ENCODE results near the gene RPTOR. TPM values are rescaled to one million over a fixed set of nuclear protein-coding genes. Genes with fewer than 3 reads are reported as not detected.
A peak's percentile ranks its signal among the peaks of the same experiment; 100 is the strongest.

Gene RPTOR
- polyA plus RNA-seq, 1 donor (not counting 4 experiments of a cell fraction or from before 2014, with no cell fraction given) = 4.0 TPM

DNA sequence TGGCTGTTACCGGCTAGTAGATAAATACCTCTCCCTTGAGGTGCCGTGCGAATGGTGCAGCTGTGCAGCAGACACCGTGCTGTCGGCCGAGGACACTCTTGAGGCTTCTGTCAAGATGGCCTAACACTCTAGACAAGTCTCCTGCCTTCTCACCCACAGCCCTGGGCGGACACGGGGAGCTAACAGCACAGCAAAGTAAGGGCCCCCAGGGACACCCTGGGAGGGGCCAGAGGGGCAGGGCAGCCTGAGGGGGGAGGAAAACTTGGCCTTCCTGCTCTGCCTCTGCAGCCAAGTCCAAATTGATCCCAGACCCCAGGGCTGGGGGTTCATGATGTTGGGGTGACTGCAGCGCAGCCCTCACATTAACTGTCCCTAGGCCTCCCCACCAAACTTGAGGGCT, 210.2 kb downstream of the RPTOR start:
- Histone ChIP-seq H3K9ac (ENCODE audit: control insufficient read depth, extremely low read depth, insufficient read depth, low read length) (no peak overlapping the region), H3K27me3 (ENCODE audit: control insufficient read depth, extremely low read depth, insufficient read depth, low read length) (no peaks in the 10 kb centered on the region), H3K36me3 (ENCODE audit: control insufficient read depth in 2 of 2, extremely low read depth in 1 of 2, insufficient read depth in 2 of 2, low read length in 2 of 2) (peaks cover 8 to 9% of the 10 kb centered on the region in 2 experiments), H3K4me2 (ENCODE audit: control insufficient read depth, extremely low read depth, insufficient read depth, low read depth, low read length) (no peak overlapping the region), H2AFZ (ENCODE audit: control insufficient read depth, low read length) (no peak overlapping the region), H3K79me2 (ENCODE audit: control insufficient read depth, insufficient read depth, low read length) (no peaks in the 10 kb centered on the region), H3K9me3 (ENCODE audit: control insufficient read depth, low read depth, low read length) (no peaks in the 10 kb centered on the region), H4K20me1 (ENCODE audit: control insufficient read depth, extremely low read depth, insufficient read depth, low read length) (no peaks in the 10 kb centered on the region), H3K4me1 (ENCODE audit: control insufficient read depth, extremely low read depth, insufficient read depth, low read length) (peaks cover 13% of the 10 kb centered on the region), H3K4me3 (ENCODE audit: control insufficient read depth in 2 of 3, extremely low read depth in 1 of 3, insufficient read depth in 2 of 3, low read depth in 1 of 3, low read length in 3 of 3) (no peak overlapping the region), H3K27ac (ENCODE audit: control insufficient read depth, insufficient read depth, low read length) (no peak overlapping the region), H3K9me1 (ENCODE audit: control insufficient read depth, extremely low read depth, insufficient read depth, low read length) (no peaks in the 10 kb centered on the region)
- FAIRE-seq (no peak), DNase-seq (ENCODE audit: low read depth, low spot score) (no peak)
- TF ChIP-seq EZH2 (IDR thresholded peaks at IDR 0.05; ENCODE audit: low read length) (no peak), CTCF (optimal IDR thresholded peaks at IDR 0.05 in 1 of 3, IDR thresholded peaks at IDR 0.05 in 1 of 3, conservative IDR thresholded peaks at IDR 0.05 in 1 of 3; ENCODE audit: extremely low read depth in 1 of 3, insufficient read depth in 2 of 3, low read length in 3 of 3) (no peak)
- dilution Hi-C loops (cut with MboI; ENCODE audit: extremely low pct_ligation_motif_present, low sequenced_read_pairs) = no loop called here

GRCh38 chr17:80755650-80756405, 211.2 kb downstream of the RPTOR start:
- TF ChIP-seq EZH2 (IDR thresholded peaks at IDR 0.05; ENCODE audit: low read length) (no peak), CTCF (optimal IDR thresholded peaks at IDR 0.05 in 1 of 3, IDR thresholded peaks at IDR 0.05 in 1 of 3, conservative IDR thresholded peaks at IDR 0.05 in 1 of 3; ENCODE audit: extremely low read depth in 1 of 3, insufficient read depth in 2 of 3, low read length in 3 of 3) (peak in 2 of 3 experiments; percentile 18 to 26)
- no peak overlapping the region for H3K9ac ChIP-seq (ENCODE audit: control insufficient read depth, extremely low read depth, insufficient read depth, low read length)
- H3K9me3 ChIP-seq (ENCODE audit: control insufficient read depth, low read depth, low read length) = no peaks in the 10 kb centered on the region
- no peaks in the 10 kb centered on the region for H3K9me1 ChIP-seq (ENCODE audit: control insufficient read depth, extremely low read depth, insufficient read depth, low read length)
- dilution Hi-C loops (cut with MboI; ENCODE audit: extremely low pct_ligation_motif_present, low sequenced_read_pairs) = no loop called here
- H3K27ac ChIP-seq (ENCODE audit: control insufficient read depth, insufficient read depth, low read length) = no peak overlapping the region
- no peaks in the 10 kb centered on the region for H3K79me2 ChIP-seq (ENCODE audit: control insufficient read depth, insufficient read depth, low read length)
- no peaks in the 10 kb centered on the region for H3K27me3 ChIP-seq (ENCODE audit: control insufficient read depth, extremely low read depth, insufficient read depth, low read length)
- H2AFZ ChIP-seq (ENCODE audit: control insufficient read depth, low read length) = no peak overlapping the region
- FAIRE-seq (no peak), DNase-seq (ENCODE audit: low read depth, low spot score) (no peak)
- H3K4me1 ChIP-seq (ENCODE audit: control insufficient read depth, extremely low read depth, insufficient read depth, low read length) = peaks cover 21% of the 10 kb centered on the region
- H3K36me3 ChIP-seq (ENCODE audit: control insufficient read depth in 2 of 2, extremely low read depth in 1 of 2, insufficient read depth in 2 of 2, low read length in 2 of 2) = peaks cover 8 to 9% of the 10 kb centered on the region in 2 experiments
- no peaks in the 10 kb centered on the region for H4K20me1 ChIP-seq (ENCODE audit: control insufficient read depth, extremely low read depth, insufficient read depth, low read length)
- no peak overlapping the region for H3K4me3 ChIP-seq (ENCODE audit: control insufficient read depth in 2 of 3, extremely low read depth in 1 of 3, insufficient read depth in 2 of 3, low read depth in 1 of 3, low read length in 3 of 3)
- H3K4me2 ChIP-seq (ENCODE audit: control insufficient read depth, extremely low read depth, insufficient read depth, low read depth, low read length) = no peak overlapping the region

Measured in keratinocyte (primary cell).